HG03108 (cell line): ENCODE data around the gene WDR37.
"Not testable (repeated sequence)": the region's sequence is repeated elsewhere in the genome, so short reads cannot be mapped to it uniquely, and the experiment has no call there.

Experiments used
- ATAC-seq: cut with Tn5 transposase; IDR thresholded peaks from one replicate; pipeline ENCODE4 v1.9.1; 2021; ENCODE audit warnings: moderate library complexity; ENCODE audit not compliant: unreplicated experiment

Gene WDR37

GRCh38 chr10:1040133-1040532 is 16.1 kb upstream of the WDR37 start:
- ATAC-seq, result no peak

DNA sequence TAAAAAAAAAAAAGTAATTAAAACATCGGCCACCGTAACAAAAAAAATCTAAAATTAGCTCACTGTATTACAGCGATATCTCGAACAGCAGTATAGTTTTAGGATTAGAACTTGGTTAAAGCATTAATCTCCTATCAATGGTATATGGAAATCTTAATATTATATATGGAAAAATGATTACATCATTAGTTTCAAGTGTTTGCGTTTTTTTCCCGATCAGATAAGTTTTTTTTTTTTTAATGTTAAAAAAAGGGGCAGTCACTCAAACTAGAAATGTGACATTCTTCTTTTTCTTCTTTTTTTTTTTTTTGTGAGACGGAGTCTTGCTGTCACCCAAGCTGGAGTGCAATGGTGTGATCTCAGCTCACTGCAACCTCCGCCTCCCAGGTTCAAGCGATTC is 14.7 kb upstream of the WDR37 start:
- no peak for ATAC-seq

DNA sequence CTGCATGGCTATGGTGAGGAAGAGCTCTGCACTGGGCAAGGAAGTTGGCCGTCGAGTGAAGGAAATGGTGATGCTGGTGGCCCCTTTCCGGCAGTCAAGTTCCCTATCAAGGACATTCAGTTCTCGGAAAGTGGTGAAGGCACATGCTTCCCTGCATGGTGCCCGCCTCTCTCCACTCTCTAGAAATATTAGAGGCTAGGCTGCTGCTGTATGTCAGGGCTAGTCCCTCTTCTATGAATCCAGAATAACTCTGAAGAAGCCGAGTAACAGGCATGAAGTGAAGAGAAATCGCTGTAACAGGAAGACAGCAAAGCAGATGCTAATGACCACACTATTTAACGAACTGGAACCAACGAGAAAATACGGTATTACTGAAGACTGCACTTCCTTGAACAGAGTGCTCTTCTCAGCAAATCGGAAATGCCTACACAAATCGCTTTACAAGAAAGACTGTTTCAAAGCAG is 12.6 kb upstream of the WDR37 start:
- ATAC-seq, result peak; percentile 73

- no peak for ATAC-seq
These were observed 12.0 kb upstream of the WDR37 start for GRCh38 chr10:1044146-1044545.

DNA sequence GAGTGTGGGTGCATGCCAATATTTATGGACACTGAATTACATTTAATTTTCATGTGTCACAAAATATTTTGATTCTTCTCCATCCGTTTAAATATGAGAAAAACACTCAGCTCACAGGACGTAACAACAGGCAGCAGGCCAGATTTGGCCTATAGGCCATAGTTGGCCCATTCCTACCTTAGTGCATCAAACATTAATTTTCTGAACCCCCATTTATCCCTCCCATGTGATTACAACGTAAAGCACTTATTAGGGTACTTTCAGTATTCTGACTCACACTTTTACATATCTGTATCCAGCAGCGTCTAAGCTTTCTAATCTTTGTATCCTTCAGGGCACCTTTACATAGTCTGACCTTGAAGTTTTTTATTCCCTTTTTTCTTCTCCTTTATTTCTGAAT is 11.2 kb upstream of the WDR37 start:
- ATAC-seq, result no peak

GRCh38 chr10:1045415-1045814 is 10.8 kb upstream of the WDR37 start:
- ATAC-seq, result no peak

- ATAC-seq, result no peak
These were observed 8.2 kb upstream of the WDR37 start for GRCh38 chr10:1047937-1048336.

DNA sequence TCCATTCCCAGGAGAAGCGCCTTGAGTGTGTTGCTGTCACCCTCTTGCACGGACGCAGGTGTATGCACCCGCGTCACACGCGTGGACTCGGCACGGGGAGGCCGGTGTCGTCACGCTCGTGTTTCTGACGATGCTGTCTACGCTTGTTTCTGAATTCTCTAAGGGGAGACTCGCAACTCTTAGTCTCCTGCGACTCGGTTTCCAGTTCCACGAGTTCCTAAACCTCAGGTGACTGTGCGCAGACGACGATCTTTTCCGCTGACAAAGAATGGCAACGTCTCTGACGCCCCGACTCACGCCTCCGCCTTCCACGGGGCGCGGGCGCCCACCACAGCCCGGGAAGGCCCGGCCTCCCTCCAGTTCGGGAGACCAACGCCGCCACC is 7.8 kb upstream of the WDR37 start:
- no peak for ATAC-seq

DNA sequence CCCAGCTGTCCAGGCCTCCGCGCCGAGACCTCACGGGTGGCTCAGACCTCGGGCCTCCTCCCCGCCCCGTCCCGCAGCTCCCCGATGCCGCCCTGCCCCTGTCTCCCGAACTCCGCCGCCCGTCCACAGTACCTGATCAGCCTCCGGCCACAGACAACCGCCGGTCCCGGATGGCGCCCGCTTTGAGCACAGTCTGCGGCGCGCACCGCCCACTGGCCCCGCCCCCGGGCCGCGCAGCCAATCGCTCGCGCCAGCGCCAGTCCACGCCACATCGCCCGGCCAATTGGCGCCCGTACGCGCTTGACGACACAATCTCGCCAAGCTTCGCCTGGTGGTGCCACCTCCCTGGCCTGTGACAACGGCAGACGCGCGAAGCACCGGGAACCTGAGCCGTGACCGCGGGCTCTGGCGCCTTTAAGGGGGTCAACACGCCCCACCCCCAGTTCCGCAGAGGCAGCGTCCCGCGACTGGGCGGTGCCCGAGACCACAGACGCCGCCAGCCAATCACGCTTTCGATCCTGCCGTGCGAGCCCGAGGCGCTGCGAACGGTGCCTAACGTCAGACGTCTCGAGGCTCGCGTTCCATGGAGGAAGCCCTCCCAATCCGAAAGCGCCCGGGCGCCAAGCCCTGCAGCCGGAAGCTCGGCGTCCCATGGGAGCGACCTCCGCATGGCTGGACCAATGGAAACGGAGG is 7.3 kb upstream of the WDR37 start, which contains the start of gene IDI1:
IDI1 (minus strand) TSS at position 388 of the 693 bp plus-strand sequence; CDS start at position 272, 116 bp downstream.
- ATAC-seq, result peak; percentile 76

GRCh38 chr10:1049425-1049958 is 6.7 kb upstream of the WDR37 start:
- ATAC-seq, result no peak

- ATAC-seq, result no peak
These were observed 6.0 kb upstream of the WDR37 start for GRCh38 chr10:1050145-1050544.

DNA sequence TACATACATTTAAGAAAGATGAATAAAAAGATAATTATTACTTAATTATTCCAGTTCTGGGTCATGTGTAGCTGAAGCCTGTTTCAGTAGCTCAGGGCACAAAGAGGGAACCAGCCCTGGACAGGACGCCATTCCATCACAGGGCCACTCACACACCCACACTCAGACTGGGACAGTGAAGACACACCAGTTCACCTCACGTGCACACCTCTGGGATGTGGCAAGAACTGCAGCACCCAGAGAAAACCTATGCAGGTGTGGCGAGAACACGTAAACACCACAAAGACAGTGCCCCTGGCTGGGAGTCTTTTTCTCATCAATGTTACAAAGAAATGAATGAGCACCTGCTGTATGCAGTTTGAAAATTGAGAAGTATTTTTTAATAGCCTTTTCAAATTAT is 5.6 kb upstream of the WDR37 start:
- ATAC-seq, result no peak

- ATAC-seq, result no peak
These were observed 1.5 kb upstream of the WDR37 start for GRCh38 chr10:1054684-1055083.

DNA sequence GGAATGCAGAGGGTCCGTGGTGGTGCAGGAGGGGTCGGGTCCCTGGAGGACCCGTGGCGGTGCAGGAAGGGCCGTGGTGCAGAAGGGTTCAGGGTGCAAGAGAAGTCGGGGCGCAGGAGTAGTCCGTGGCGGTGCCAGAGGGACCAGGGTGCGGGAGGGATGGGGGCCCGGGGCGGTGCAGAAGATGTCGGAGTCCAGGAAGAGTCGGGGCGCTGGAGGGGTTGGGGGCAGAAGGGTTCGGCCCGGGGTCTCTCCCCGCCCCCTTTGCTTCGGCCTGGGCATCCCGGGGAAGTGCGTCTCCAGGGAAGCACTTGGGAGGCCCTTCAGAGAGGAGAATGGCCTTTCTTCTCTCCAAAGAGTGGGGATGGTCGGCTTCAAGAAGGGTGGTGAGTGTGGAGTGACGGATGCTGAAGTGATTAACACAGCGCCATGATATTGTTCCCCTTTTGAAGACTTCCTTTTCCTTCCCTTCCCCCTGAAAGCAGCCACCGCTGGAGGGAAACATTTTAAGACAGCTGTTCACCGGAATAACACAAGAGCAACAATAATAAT is 997 bp downstream of the WDR37 start:
- ATAC-seq, result no peak

DNA sequence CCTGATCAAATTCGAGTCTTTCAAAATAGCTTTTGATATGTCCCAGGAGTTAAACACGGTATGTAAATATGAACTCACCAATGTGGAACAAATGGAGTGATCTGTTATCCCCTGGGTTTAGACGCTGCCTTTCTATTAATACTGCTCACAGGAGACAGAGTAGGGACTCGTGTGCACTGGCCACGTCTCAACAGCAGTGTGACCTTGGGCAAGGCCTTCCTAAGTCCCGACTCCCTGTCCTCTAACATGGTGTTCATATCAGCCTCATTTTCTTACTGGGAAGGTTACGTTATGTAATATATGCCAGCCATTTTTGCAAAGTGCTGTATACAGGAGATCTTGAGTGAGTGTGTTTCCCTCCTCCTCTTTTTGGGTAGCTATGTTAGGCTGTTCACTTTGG is 1.8 kb downstream of the WDR37 start:
- ATAC-seq, result no peak

DNA sequence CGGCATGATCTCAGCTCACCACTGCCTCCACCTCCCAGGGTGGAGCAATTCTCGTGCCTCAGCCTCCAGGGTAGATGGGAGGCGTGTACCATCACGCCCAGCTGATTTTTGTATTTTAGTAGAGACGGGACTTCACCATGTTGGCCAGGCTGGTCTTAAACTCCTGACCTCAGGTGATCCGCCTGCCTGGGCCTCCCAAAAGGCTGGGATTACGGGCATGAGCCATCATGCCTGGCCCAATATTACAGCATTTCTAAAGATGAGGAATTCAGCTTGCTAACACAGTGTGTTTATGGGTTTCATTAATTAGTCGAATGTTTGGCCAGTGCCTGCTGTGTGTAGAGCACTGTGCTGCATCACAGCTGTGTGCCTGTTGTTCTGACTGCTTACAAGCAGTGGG is 3.7 kb downstream of the WDR37 start:
- ATAC-seq, result no peak

GRCh38 chr10:1061930-1062774 is 6.0 kb downstream of the WDR37 start:
- no peak for ATAC-seq

DNA sequence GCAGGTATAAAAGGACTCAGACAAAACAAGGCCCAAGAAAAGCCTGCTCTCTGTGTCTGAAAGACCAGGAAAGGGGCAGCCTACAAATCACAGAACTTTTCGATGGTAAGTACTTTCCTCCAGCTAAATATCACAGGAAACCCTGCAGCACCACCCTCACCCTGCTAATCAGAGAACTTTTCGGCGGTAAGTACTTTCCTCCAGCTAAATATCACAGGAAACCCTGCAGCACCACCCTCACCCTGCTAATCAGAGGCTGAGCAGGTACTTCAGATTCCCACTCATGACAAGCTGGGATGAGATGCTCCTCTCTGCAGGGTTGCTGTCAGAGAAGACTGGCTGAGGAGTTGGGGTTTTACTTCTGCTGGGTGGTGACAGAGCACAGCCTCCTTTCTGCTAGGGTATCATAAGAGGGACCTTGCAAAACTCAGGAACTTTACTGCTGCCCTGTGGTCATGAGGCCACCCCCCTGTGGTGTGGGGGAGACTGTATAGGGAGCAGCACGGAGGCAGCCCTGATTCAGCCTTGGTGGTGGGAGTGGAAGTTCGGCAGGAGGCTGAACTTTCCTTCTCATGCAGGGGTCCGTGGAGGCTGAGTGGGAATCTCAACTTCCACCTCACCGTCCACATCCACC is 7.2 kb downstream of the WDR37 start:
- ATAC-seq, result no peak

- ATAC-seq, result no peak
These were observed 8.7 kb downstream of the WDR37 start for GRCh38 chr10:1064964-1065247.

DNA sequence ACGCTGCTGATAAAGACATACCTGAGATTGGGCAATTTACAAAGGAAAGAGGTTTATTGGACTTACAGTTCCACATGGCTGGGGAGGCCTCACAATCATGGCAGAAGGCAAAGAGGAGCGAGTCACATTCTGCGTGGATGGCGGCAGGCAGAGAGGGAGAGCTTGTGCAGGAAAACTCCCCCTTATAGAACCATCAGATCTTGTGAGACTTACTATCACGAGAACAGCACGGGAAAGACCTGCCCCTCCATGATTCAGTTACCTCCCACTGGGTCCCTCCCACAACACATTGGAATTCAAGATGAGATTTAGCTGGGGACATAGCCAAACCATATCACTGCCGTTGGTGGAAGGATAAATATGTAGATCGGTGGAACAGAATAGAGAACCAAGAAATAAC is 10.5 kb downstream of the WDR37 start:
- ATAC-seq, result not testable (repeated sequence)
